GM23338 (cell line): ENCODE results near the gene CST3. TPM values are rescaled to one million over a fixed set of nuclear protein-coding genes. Genes with fewer than 3 reads are reported as not detected.

Experiments used
- ATAC-seq: fragments of 200-7000 bp; cut with Tn5 transposase; 3 replicates; pipeline ENCODE4 v1.9.1; 2020
- DNase-seq: peaks from one replicate; pipeline ENCODE4 v3.0.0-alpha.2; 2015; ENCODE audit warnings: low spot score
- H2AFZ ChIP-seq: fragments of 200-600 bp; sonication (generic); 2 replicates; pipeline ENCODE4 v1.8.0; 2016; ENCODE audit warnings: antibody characterized with exemption, mild to moderate bottlenecking, moderate library complexity
- H3F3A ChIP-seq: fragments of 200-600 bp; sonication (generic); replicated peaks from 2 replicates; pipeline ENCODE4 v1.8.0; 2017; ENCODE audit warnings: antibody characterized with exemption, mixed run types, low read depth
- H3K27ac ChIP-seq: fragments of 200-600 bp; sonication (generic); 2 replicates; pipeline ENCODE4 v1.6.1; 2016; ENCODE audit warnings: low read depth
- H3K27me3 ChIP-seq: fragments of 200-600 bp; sonication (generic); 2 replicates; pipeline ENCODE4 v1.8.0; 2016; ENCODE audit warnings: mild to moderate bottlenecking, mixed run types, moderate library complexity; ENCODE audit not compliant: insufficient read depth
- H3K36me3 ChIP-seq: fragments of 200-600 bp; sonication (generic); 2 replicates; pipeline ENCODE4 v1.8.0; 2016; ENCODE audit warnings: mild to moderate bottlenecking; ENCODE audit not compliant: insufficient read depth
- H3K4me1 ChIP-seq: fragments of 200-600 bp; sonication (generic); 2 replicates; pipeline ENCODE4 v1.8.0; 2016; ENCODE audit warnings: mild to moderate bottlenecking, moderate library complexity; ENCODE audit not compliant: insufficient read depth
- H3K4me2 ChIP-seq: fragments of 200-600 bp; sonication (generic); 2 replicates; pipeline ENCODE4 v1.7.1; 2017; ENCODE audit warnings: mixed run types
- H3K4me3 ChIP-seq: fragments of 200-600 bp; sonication (generic); 2 replicates; pipeline ENCODE4 v1.6.1; 2016; ENCODE audit warnings: mixed run types
- H3K79me2 ChIP-seq: fragments of 200-600 bp; sonication (generic); replicated peaks from 2 replicates; pipeline ENCODE4 v1.8.0; 2017; ENCODE audit warnings: mild to moderate bottlenecking; ENCODE audit not compliant: insufficient read depth
- H3K9me2 ChIP-seq: fragments of 200-600 bp; sonication (generic); 2 replicates; pipeline ENCODE4 v1.8.0; 2017; ENCODE audit not compliant: insufficient read depth
- H4K20me1 ChIP-seq: fragments of 200-600 bp; sonication (generic); replicated peaks from 2 replicates; pipeline ENCODE4 v1.8.0; 2017; ENCODE audit warnings: mild to moderate bottlenecking; ENCODE audit not compliant: insufficient read depth
- H3K27ac Mint-ChIP-seq: 2 replicates; pipeline ENCODE4 v1.8.0; 2020; ENCODE audit warnings: inconsistent platforms, mild to moderate bottlenecking, moderate library complexity, mixed read lengths
- H3K27me3 Mint-ChIP-seq: 3 replicates; pipeline ENCODE4 v1.8.0; 2022; ENCODE audit warnings: low read depth, mild to moderate bottlenecking, moderate library complexity, mixed read lengths, inconsistent platforms; ENCODE audit not compliant: insufficient read depth, poor library complexity
- H3K36me3 Mint-ChIP-seq: 3 replicates; pipeline ENCODE4 v1.8.0; 2021; ENCODE audit warnings: low read depth, mild to moderate bottlenecking, inconsistent platforms, moderate library complexity, mixed read lengths
- H3K4me1 Mint-ChIP-seq: 3 replicates; pipeline ENCODE4 v1.8.0; 2020; ENCODE audit warnings: mild to moderate bottlenecking, inconsistent platforms, mixed read lengths
- H3K4me3 Mint-ChIP-seq: 3 replicates; pipeline ENCODE4 v1.8.0; 2021; ENCODE audit warnings: moderate library complexity, mild to moderate bottlenecking, inconsistent platforms, mixed read lengths
- H3K9me3 Mint-ChIP-seq: 3 replicates; pipeline ENCODE4 v1.8.0; 2020; ENCODE audit warnings: moderate library complexity, mild to moderate bottlenecking, inconsistent platforms, mixed read lengths
- CREB1 ChIP-seq: fragments of 250-450 bp; sonication (Bioruptor Pico); IDR thresholded peaks from 2 replicates; pipeline ENCODE4 v1.5.0; 2020; ENCODE audit warnings: low read depth, mild to moderate bottlenecking, moderate library complexity
- EZH2 ChIP-seq: fragments of 200-600 bp; sonication (generic); IDR thresholded peaks from one replicate; pipeline ENCODE4 v1.8.0; 2017; ENCODE audit warnings: antibody characterized with exemption, mild to moderate bottlenecking, low read depth; ENCODE audit not compliant: unreplicated experiment
- EZH2phosphoT487 ChIP-seq: fragments of 200-600 bp; sonication (generic); IDR thresholded peaks from one replicate; pipeline ENCODE4 v1.8.1; 2018; ENCODE audit warnings: antibody characterized with exemption; ENCODE audit not compliant: unreplicated experiment
- JUNB ChIP-seq: IDR thresholded peaks from one replicate; pipeline ENCODE4 v1.6.1; 2016; ENCODE audit warnings: antibody characterized with exemption; ENCODE audit not compliant: unreplicated experiment
- POLR2AphosphoS5 ChIP-seq: IDR thresholded peaks from 2 replicates; pipeline ENCODE4 v1.6.1; 2016; ENCODE audit warnings: antibody characterized with exemption, low read depth
- STAT1 ChIP-seq: IDR thresholded peaks from one replicate; pipeline ENCODE4 v1.6.1; 2016; ENCODE audit warnings: antibody characterized with exemption; ENCODE audit not compliant: unreplicated experiment
- ZNF114 ChIP-seq: fragments of 250-450 bp; sonication (Bioruptor Pico); IDR thresholded peaks from 2 replicates; pipeline ENCODE4 v1.5.0; 2020; ENCODE audit warnings: mild to moderate bottlenecking, moderate library complexity
- polyA plus RNA-seq: library from polyadenylated mRNA; unstranded; fragments of >200 nt; fragmentation: Nextera tagmentation; extraction: Ambion mirVana; gene quantifications from 2 replicates; pipeline ENCODE4 v1.2.1, GENCODE V29; 2016
- total RNA-seq: library from RNA; depleted of rRNA; stranded (reverse); fragments of >200 nt; shearing (Covaris generic); gene quantifications from 2 replicates; pipeline ENCODE4 v1.2.3, GENCODE V29; 2014
- TF ChIP-seq, protein P1 (sequence below), 2 experiments: fragments of 200-600 bp in 1 of 2; sonication (generic) in 1 of 2; conservative IDR thresholded peaks; 2 replicates each; pipeline versions ENCODE4 v1.5.1 to v1.6.1; 2016 to 2017; ENCODE audit warnings: antibody characterized with exemption in 2 of 2, low read depth in 2 of 2, mild to moderate bottlenecking in 2 of 2, moderate library complexity in 1 of 2
- TF ChIP-seq, protein P2 (sequence below): fragments of 250-450 bp; sonication (Bioruptor Pico); IDR thresholded peaks from 2 replicates; pipeline ENCODE4 v1.5.0; 2020; ENCODE audit warnings: mild to moderate bottlenecking, moderate library complexity
- TF ChIP-seq, protein P3 (sequence below): IDR thresholded peaks from one replicate; pipeline ENCODE4 v1.6.1; 2018; ENCODE audit warnings: antibody characterized with exemption; ENCODE audit not compliant: unreplicated experiment

Gene CST3
- total and polyA plus RNA-seq, 2 experiments from 2014 or later: 51.8 to 71.5 TPM

- no peak overlapping the region for H3K27ac Mint-ChIP-seq
- H3K27ac ChIP-seq: no peak overlapping the region
- H3K4me2 ChIP-seq: no peak overlapping the region
- H3K79me2 ChIP-seq: no peaks in the 10 kb centered on the region
- no peaks in the 10 kb centered on the region for H3K36me3 ChIP-seq
- peaks cover 10% of the 10 kb centered on the region for H3K4me1 Mint-ChIP-seq
- H3K27me3 ChIP-seq: no peaks in the 10 kb centered on the region
- DNase-seq (no peak), ATAC-seq (no peak)
- TF ChIP-seq CREB1 (CRISPR knock-in tag) (no peak), JUNB (no peak), EZH2 (no peak)
- TF ChIP-seq, protein P1, sequence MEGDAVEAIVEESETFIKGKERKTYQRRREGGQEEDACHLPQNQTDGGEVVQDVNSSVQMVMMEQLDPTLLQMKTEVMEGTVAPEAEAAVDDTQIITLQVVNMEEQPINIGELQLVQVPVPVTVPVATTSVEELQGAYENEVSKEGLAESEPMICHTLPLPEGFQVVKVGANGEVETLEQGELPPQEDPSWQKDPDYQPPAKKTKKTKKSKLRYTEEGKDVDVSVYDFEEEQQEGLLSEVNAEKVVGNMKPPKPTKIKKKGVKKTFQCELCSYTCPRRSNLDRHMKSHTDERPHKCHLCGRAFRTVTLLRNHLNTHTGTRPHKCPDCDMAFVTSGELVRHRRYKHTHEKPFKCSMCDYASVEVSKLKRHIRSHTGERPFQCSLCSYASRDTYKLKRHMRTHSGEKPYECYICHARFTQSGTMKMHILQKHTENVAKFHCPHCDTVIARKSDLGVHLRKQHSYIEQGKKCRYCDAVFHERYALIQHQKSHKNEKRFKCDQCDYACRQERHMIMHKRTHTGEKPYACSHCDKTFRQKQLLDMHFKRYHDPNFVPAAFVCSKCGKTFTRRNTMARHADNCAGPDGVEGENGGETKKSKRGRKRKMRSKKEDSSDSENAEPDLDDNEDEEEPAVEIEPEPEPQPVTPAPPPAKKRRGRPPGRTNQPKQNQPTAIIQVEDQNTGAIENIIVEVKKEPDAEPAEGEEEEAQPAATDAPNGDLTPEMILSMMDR (conservative IDR thresholded peaks at IDR 0.05; ENCODE audit: low read depth in 2 of 2): no peak
- H3K9me2 ChIP-seq: no peaks in the 10 kb centered on the region
- no peak overlapping the region for H3K4me3 Mint-ChIP-seq
- no peaks in the 10 kb centered on the region for H3K36me3 Mint-ChIP-seq
- no peaks in the 10 kb centered on the region; the same call in 2 of the 3 replicates for H3K9me3 Mint-ChIP-seq
- H3K4me1 ChIP-seq: peaks cover 8% of the 10 kb centered on the region; the same call in 1 of the 2 replicates
- H4K20me1 ChIP-seq: no peaks in the 10 kb centered on the region
- H3F3A ChIP-seq: no peaks in the 10 kb centered on the region
- H3K4me3 ChIP-seq: no peak overlapping the region
- H3K27me3 Mint-ChIP-seq: peaks cover 2% of the 10 kb centered on the region
- H2AFZ ChIP-seq: no peak overlapping the region
These were observed 13.4 kb downstream of the CST3 start for GRCh38 chr20:23624324-23624691.

DNA sequence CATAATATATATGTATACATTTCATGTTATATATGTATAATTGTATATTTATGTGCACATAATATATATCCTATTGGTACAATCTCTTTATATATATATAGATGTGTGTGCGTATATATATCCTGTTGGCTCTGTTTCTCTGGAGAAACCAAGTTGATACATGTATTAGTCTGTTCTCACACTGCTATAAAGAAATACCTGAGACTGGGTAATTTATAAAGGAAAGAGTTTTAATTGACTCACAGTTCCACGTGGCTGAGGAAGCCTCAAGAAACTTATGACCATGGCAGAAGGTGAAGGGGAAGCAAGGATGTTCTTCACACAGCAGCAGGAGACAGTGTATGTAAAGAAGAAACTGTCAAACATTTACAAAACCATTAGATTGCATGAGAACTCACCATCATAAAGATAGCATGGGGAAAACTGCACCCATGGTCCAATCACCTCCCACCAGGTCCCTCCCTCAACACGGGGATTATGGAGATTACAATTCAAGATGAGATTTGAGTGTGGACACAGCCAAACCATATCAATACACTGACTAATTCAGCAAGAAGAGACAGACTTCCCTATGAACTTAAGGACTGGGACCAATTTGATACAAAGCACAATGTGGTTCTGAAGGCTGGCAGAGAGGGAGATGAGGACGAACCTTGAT lies 14.0 kb downstream of the CST3 start:
- Histone ChIP-seq H3K36me3 (no peaks in the 10 kb centered on the region), H3K4me3 (no peak overlapping the region), H3K4me1 (0 out of 2 replicates have a peak, but pooled peaks cover 5% of the 10 kb centered on the region), H3K4me2 (no peak overlapping the region), H4K20me1 (no peaks in the 10 kb centered on the region), H3K79me2 (no peaks in the 10 kb centered on the region), H3K9me2 (no peaks in the 10 kb centered on the region), H2AFZ (no peak overlapping the region), H3F3A (no peaks in the 10 kb centered on the region), H3K27me3 (no peaks in the 10 kb centered on the region), H3K27ac (no peak overlapping the region)
- no peak for ATAC-seq
- peaks cover 10% of the 10 kb centered on the region for H3K4me1 Mint-ChIP-seq
- H3K27me3 Mint-ChIP-seq: peaks cover 2% of the 10 kb centered on the region
- no peaks in the 10 kb centered on the region for H3K36me3 Mint-ChIP-seq
- no peaks in the 10 kb centered on the region; the same call in 2 of the 3 replicates for H3K9me3 Mint-ChIP-seq
- DNase-seq: no peak
- H3K27ac Mint-ChIP-seq: no peak overlapping the region
- no peak overlapping the region for H3K4me3 Mint-ChIP-seq
- TF ChIP-seq STAT1 (no peak), POLR2AphosphoS5 (no peak), CREB1 (CRISPR knock-in tag) (no peak), ZNF114 (no peak), EZH2phosphoT487 (no peak)
- TF ChIP-seq, protein P2, sequence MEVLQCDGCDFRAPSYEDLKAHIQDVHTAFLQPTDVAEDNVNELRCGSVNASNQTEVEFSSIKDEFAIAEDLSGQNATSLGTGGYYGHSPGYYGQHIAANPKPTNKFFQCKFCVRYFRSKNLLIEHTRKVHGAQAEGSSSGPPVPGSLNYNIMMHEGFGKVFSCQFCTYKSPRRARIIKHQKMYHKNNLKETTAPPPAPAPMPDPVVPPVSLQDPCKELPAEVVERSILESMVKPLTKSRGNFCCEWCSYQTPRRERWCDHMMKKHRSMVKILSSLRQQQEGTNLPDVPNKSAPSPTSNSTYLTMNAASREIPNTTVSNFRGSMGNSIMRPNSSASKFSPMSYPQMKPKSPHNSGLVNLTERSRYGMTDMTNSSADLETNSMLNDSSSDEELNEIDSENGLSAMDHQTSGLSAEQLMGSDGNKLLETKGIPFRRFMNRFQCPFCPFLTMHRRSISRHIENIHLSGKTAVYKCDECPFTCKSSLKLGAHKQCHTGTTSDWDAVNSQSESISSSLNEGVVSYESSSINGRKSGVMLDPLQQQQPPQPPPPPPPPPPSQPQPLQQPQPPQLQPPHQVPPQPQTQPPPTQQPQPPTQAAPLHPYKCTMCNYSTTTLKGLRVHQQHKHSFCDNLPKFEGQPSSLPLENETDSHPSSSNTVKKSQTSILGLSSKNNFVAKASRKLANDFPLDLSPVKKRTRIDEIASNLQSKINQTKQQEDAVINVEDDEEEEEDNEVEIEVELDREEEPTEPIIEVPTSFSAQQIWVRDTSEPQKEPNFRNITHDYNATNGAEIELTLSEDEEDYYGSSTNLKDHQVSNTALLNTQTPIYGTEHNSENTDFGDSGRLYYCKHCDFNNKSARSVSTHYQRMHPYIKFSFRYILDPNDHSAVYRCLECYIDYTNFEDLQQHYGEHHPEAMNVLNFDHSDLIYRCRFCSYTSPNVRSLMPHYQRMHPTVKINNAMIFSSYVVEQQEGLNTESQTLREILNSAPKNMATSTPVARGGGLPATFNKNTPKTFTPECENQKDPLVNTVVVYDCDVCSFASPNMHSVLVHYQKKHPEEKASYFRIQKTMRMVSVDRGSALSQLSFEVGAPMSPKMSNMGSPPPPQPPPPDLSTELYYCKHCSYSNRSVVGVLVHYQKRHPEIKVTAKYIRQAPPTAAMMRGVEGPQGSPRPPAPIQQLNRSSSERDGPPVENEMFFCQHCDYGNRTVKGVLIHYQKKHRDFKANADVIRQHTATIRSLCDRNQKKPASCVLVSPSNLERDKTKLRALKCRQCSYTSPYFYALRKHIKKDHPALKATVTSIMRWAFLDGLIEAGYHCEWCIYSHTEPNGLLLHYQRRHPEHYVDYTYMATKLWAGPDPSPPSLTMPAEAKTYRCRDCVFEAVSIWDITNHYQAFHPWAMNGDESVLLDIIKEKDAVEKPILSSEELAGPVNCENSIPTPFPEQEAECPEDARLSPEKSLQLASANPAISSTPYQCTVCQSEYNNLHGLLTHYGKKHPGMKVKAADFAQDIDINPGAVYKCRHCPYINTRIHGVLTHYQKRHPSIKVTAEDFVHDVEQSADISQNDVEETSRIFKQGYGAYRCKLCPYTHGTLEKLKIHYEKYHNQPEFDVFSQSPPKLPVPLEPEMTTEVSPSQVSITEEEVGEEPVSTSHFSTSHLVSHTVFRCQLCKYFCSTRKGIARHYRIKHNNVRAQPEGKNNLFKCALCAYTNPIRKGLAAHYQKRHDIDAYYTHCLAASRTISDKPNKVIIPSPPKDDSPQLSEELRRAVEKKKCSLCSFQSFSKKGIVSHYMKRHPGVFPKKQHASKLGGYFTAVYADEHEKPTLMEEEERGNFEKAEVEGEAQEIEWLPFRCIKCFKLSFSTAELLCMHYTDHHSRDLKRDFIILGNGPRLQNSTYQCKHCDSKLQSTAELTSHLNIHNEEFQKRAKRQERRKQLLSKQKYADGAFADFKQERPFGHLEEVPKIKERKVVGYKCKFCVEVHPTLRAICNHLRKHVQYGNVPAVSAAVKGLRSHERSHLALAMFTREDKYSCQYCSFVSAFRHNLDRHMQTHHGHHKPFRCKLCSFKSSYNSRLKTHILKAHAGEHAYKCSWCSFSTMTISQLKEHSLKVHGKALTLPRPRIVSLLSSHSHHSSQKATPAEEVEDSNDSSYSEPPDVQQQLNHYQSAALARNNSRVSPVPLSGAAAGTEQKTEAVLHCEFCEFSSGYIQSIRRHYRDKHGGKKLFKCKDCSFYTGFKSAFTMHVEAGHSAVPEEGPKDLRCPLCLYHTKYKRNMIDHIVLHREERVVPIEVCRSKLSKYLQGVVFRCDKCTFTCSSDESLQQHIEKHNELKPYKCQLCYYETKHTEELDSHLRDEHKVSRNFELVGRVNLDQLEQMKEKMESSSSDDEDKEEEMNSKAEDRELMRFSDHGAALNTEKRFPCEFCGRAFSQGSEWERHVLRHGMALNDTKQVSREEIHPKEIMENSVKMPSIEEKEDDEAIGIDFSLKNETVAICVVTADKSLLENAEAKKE (CRISPR knock-in tag): no peak
- TF ChIP-seq, protein P3, sequence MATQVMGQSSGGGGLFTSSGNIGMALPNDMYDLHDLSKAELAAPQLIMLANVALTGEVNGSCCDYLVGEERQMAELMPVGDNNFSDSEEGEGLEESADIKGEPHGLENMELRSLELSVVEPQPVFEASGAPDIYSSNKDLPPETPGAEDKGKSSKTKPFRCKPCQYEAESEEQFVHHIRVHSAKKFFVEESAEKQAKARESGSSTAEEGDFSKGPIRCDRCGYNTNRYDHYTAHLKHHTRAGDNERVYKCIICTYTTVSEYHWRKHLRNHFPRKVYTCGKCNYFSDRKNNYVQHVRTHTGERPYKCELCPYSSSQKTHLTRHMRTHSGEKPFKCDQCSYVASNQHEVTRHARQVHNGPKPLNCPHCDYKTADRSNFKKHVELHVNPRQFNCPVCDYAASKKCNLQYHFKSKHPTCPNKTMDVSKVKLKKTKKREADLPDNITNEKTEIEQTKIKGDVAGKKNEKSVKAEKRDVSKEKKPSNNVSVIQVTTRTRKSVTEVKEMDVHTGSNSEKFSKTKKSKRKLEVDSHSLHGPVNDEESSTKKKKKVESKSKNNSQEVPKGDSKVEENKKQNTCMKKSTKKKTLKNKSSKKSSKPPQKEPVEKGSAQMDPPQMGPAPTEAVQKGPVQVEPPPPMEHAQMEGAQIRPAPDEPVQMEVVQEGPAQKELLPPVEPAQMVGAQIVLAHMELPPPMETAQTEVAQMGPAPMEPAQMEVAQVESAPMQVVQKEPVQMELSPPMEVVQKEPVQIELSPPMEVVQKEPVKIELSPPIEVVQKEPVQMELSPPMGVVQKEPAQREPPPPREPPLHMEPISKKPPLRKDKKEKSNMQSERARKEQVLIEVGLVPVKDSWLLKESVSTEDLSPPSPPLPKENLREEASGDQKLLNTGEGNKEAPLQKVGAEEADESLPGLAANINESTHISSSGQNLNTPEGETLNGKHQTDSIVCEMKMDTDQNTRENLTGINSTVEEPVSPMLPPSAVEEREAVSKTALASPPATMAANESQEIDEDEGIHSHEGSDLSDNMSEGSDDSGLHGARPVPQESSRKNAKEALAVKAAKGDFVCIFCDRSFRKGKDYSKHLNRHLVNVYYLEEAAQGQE: no peak
